ENCODE data around the gene HDHD3.
"Not testable (repeated sequence)": the region's sequence is repeated elsewhere in the genome, so short reads cannot be mapped to it uniquely, and the experiment has no call there.

Gene HDHD3

GRCh38 chr9:113388833-113389232 lies 12.0 kb upstream of the HDHD3 start:
- no peak for DNase-seq

GRCh38 chr9:113387560-113388230 lies 10.9 kb upstream of the HDHD3 start:
- DNase-seq: no peak

GRCh38 chr9:113386571-113387393 lies 10.0 kb upstream of the HDHD3 start:
- DNase-seq: no peak

GRCh38 chr9:113381909-113382411 lies 5.2 kb upstream of the HDHD3 start:
- no peak for DNase-seq

- not testable (repeated sequence) for DNase-seq
Observed at GRCh38 chr9:113381441-113381840, 4.7 kb upstream of the HDHD3 start.

GRCh38 chr9:113380869-113381378 lies 4.1 kb upstream of the HDHD3 start:
- DNase-seq: no peak

GRCh38 chr9:113379829-113380210 lies 3.0 kb upstream of the HDHD3 start:
- not testable (repeated sequence) for DNase-seq

GRCh38 chr9:113379094-113379828 lies 2.5 kb upstream of the HDHD3 start:
- DNase-seq: not testable (repeated sequence)

GRCh38 chr9:113375057-113376023 lies 1.4 kb downstream of the HDHD3 start:
- DNase-seq: no peak

GRCh38 chr9:113373676-113374392 lies 3.0 kb downstream of the HDHD3 start:
- no peak for DNase-seq

GRCh38 chr9:113373256-113373655 lies 3.5 kb downstream of the HDHD3 start:
- DNase-seq: no peak

GRCh38 chr9:113372059-113372458 lies 4.7 kb downstream of the HDHD3 start:
- no peak for DNase-seq

GRCh38 chr9:113370806-113371325 lies 5.9 kb downstream of the HDHD3 start:
- DNase-seq: no peak

GRCh38 chr9:113369855-113370140 lies 7.0 kb downstream of the HDHD3 start:
- DNase-seq: no peak

GRCh38 chr9:113368982-113369854 lies 7.6 kb downstream of the HDHD3 start:
- DNase-seq: no peak

- no peak for DNase-seq
Observed at GRCh38 chr9:113368348-113368981, 8.3 kb downstream of the HDHD3 start.

- not testable (repeated sequence) for DNase-seq
Observed at GRCh38 chr9:113365652-113366051, 11.1 kb downstream of the HDHD3 start.

- DNase-seq: no peak
Observed at GRCh38 chr9:113364951-113365350, 11.8 kb downstream of the HDHD3 start.

GRCh38 chr9:113363336-113363735 lies 13.4 kb downstream of the HDHD3 start:
- DNase-seq: no peak
